ENCODE results near the gene PACRG. TPM values are rescaled to one million over a fixed set of nuclear protein-coding genes. Genes with fewer than 3 reads are reported as not detected.

Gene PACRG
- total RNA-seq, 1 donor from 2014 or later, result not detected

GRCh38 chr6:162942866-162943265, 215.1 kb downstream of the PACRG start:
- DNase-seq (ENCODE audit: low spot score), result no peak
- H3K27ac Mint-ChIP-seq, result no peak overlapping the region
- no peak overlapping the region for H3K4me3 Mint-ChIP-seq (ENCODE audit: low read depth)
- no peaks in the 10 kb centered on the region for H3K27me3 Mint-ChIP-seq (ENCODE audit: low read depth)
- H3K36me3 Mint-ChIP-seq (ENCODE audit: low read depth), result no peaks in the 10 kb centered on the region
- peaks cover 31% of the 10 kb centered on the region for H3K9me3 Mint-ChIP-seq
- intact Hi-C loops (cut with micrococcal nuclease), result no loop called here
- H3K4me1 Mint-ChIP-seq (ENCODE audit: low read depth), result no peaks in the 10 kb centered on the region

- H3K36me3 Mint-ChIP-seq (ENCODE audit: low read depth), result no peaks in the 10 kb centered on the region
- peaks cover 31% of the 10 kb centered on the region for H3K9me3 Mint-ChIP-seq
- H3K27me3 Mint-ChIP-seq (ENCODE audit: low read depth), result no peaks in the 10 kb centered on the region
- DNase-seq (ENCODE audit: low spot score), result no peak
- H3K4me3 Mint-ChIP-seq (ENCODE audit: low read depth), result no peak overlapping the region
- intact Hi-C loops (cut with micrococcal nuclease), result no loop called here
- no peaks in the 10 kb centered on the region for H3K4me1 Mint-ChIP-seq (ENCODE audit: low read depth)
- H3K27ac Mint-ChIP-seq, result no peak overlapping the region
Observed at GRCh38 chr6:162943369-162943768, 215.6 kb downstream of the PACRG start.

- DNase-seq (ENCODE audit: low spot score), result no peak
- Mint-ChIP-seq H3K4me1 (ENCODE audit: low read depth) (no peaks in the 10 kb centered on the region), H3K27ac (no peak overlapping the region), H3K27me3 (ENCODE audit: low read depth) (no peaks in the 10 kb centered on the region), H3K36me3 (ENCODE audit: low read depth) (no peaks in the 10 kb centered on the region), H3K9me3 (peaks cover 11% of the 10 kb centered on the region), H3K4me3 (ENCODE audit: low read depth) (no peak overlapping the region)
- intact Hi-C loops (cut with micrococcal nuclease), result no loop called here
Observed at GRCh38 chr6:162951164-162951743, 223.5 kb downstream of the PACRG start.

GRCh38 chr6:162952423-162952822, 224.6 kb downstream of the PACRG start:
- H3K27ac Mint-ChIP-seq, result no peak overlapping the region
- H3K36me3 Mint-ChIP-seq (ENCODE audit: low read depth), result no peaks in the 10 kb centered on the region
- no peak for DNase-seq (ENCODE audit: low spot score)
- H3K4me1 Mint-ChIP-seq (ENCODE audit: low read depth), result no peaks in the 10 kb centered on the region
- H3K27me3 Mint-ChIP-seq (ENCODE audit: low read depth), result no peaks in the 10 kb centered on the region
- peaks cover 4% of the 10 kb centered on the region for H3K9me3 Mint-ChIP-seq
- no peak overlapping the region for H3K4me3 Mint-ChIP-seq (ENCODE audit: low read depth)
- intact Hi-C loops (cut with micrococcal nuclease), result no loop called here

GRCh38 chr6:162957062-162957461, 229.3 kb downstream of the PACRG start:
- Mint-ChIP-seq H3K27me3 (ENCODE audit: low read depth) (no peaks in the 10 kb centered on the region), H3K9me3 (peaks cover 10% of the 10 kb centered on the region), H3K27ac (no peak overlapping the region), H3K36me3 (ENCODE audit: low read depth) (no peaks in the 10 kb centered on the region), H3K4me3 (ENCODE audit: low read depth) (no peak overlapping the region), H3K4me1 (ENCODE audit: low read depth) (no peaks in the 10 kb centered on the region)
- intact Hi-C loops (cut with micrococcal nuclease), result no loop called here
- DNase-seq (ENCODE audit: low spot score), result no peak

- intact Hi-C loops (cut with micrococcal nuclease), result no loop called here
Observed at GRCh38 chr6:162960679-162961457, 233.1 kb downstream of the PACRG start.

GRCh38 chr6:162962093-162962492, 234.3 kb downstream of the PACRG start:
- H3K27me3 Mint-ChIP-seq (ENCODE audit: low read depth), result no peaks in the 10 kb centered on the region
- no peak overlapping the region for H3K27ac Mint-ChIP-seq
- no peak overlapping the region for H3K4me3 Mint-ChIP-seq (ENCODE audit: low read depth)
- no peaks in the 10 kb centered on the region for H3K4me1 Mint-ChIP-seq (ENCODE audit: low read depth)
- H3K9me3 Mint-ChIP-seq, result peaks cover 6% of the 10 kb centered on the region
- intact Hi-C loops (cut with micrococcal nuclease), result no loop called here
- no peaks in the 10 kb centered on the region for H3K36me3 Mint-ChIP-seq (ENCODE audit: low read depth)
- no peak for DNase-seq (ENCODE audit: low spot score)

More at GRCh38 chr6:162960679-162961457, 233.1 kb downstream of the PACRG start:
- no peaks in the 10 kb centered on the region for H3K27me3 Mint-ChIP-seq (ENCODE audit: low read depth)
- DNase-seq (ENCODE audit: low spot score), result no peak
- H3K4me3 Mint-ChIP-seq (ENCODE audit: low read depth), result no peak overlapping the region
- H3K9me3 Mint-ChIP-seq, result peaks cover 6% of the 10 kb centered on the region
- no peaks in the 10 kb centered on the region for H3K4me1 Mint-ChIP-seq (ENCODE audit: low read depth)
- H3K27ac Mint-ChIP-seq, result no peak overlapping the region
- H3K36me3 Mint-ChIP-seq (ENCODE audit: low read depth), result no peaks in the 10 kb centered on the region

- H3K9me3 Mint-ChIP-seq, result peaks cover 12% of the 10 kb centered on the region
- H3K27ac Mint-ChIP-seq, result no peak overlapping the region
- no peaks in the 10 kb centered on the region for H3K27me3 Mint-ChIP-seq (ENCODE audit: low read depth)
- H3K36me3 Mint-ChIP-seq (ENCODE audit: low read depth), result no peaks in the 10 kb centered on the region
- no peaks in the 10 kb centered on the region for H3K4me1 Mint-ChIP-seq (ENCODE audit: low read depth)
- H3K4me3 Mint-ChIP-seq (ENCODE audit: low read depth), result no peak overlapping the region
- intact Hi-C loops (cut with micrococcal nuclease), result no loop called here
- DNase-seq (ENCODE audit: low spot score), result no peak
Observed at GRCh38 chr6:162963861-162964260, 236.1 kb downstream of the PACRG start.

GRCh38 chr6:162964488-162965140, 236.8 kb downstream of the PACRG start:
- no peak for DNase-seq (ENCODE audit: low spot score)
- H3K27ac Mint-ChIP-seq, result no peak overlapping the region
- H3K36me3 Mint-ChIP-seq (ENCODE audit: low read depth), result no peaks in the 10 kb centered on the region
- H3K9me3 Mint-ChIP-seq, result peaks cover 19% of the 10 kb centered on the region
- intact Hi-C loops (cut with micrococcal nuclease), result no loop called here
- H3K4me3 Mint-ChIP-seq (ENCODE audit: low read depth), result no peak overlapping the region
- H3K4me1 Mint-ChIP-seq (ENCODE audit: low read depth), result no peaks in the 10 kb centered on the region
- H3K27me3 Mint-ChIP-seq (ENCODE audit: low read depth), result no peaks in the 10 kb centered on the region

GRCh38 chr6:162965366-162965765, 237.6 kb downstream of the PACRG start:
- Mint-ChIP-seq H3K27ac (no peak overlapping the region), H3K27me3 (ENCODE audit: low read depth) (no peaks in the 10 kb centered on the region), H3K4me1 (ENCODE audit: low read depth) (no peaks in the 10 kb centered on the region), H3K4me3 (ENCODE audit: low read depth) (no peak overlapping the region), H3K9me3 (peaks cover 20% of the 10 kb centered on the region), H3K36me3 (ENCODE audit: low read depth) (no peaks in the 10 kb centered on the region)
- DNase-seq (ENCODE audit: low spot score), result no peak
- intact Hi-C loops (cut with micrococcal nuclease), result no loop called here

- Mint-ChIP-seq H3K27ac (no peak overlapping the region), H3K36me3 (ENCODE audit: low read depth) (no peaks in the 10 kb centered on the region), H3K4me1 (ENCODE audit: low read depth) (no peaks in the 10 kb centered on the region), H3K4me3 (ENCODE audit: low read depth) (no peak overlapping the region), H3K27me3 (ENCODE audit: low read depth) (no peaks in the 10 kb centered on the region), H3K9me3 (peaks cover 37% of the 10 kb centered on the region)
- DNase-seq (ENCODE audit: low spot score), result no peak
- intact Hi-C loops (cut with micrococcal nuclease), result no loop called here
Observed at GRCh38 chr6:162970246-162970645, 242.5 kb downstream of the PACRG start.

GRCh38 chr6:162971356-162971755, 243.6 kb downstream of the PACRG start:
- intact Hi-C loops (cut with micrococcal nuclease), result no loop called here
- no peaks in the 10 kb centered on the region for H3K4me1 Mint-ChIP-seq (ENCODE audit: low read depth)
- H3K9me3 Mint-ChIP-seq, result peaks cover 37% of the 10 kb centered on the region
- no peak for DNase-seq (ENCODE audit: low spot score)
- H3K27me3 Mint-ChIP-seq (ENCODE audit: low read depth), result no peaks in the 10 kb centered on the region
- H3K4me3 Mint-ChIP-seq (ENCODE audit: low read depth), result no peak overlapping the region
- H3K36me3 Mint-ChIP-seq (ENCODE audit: low read depth), result no peaks in the 10 kb centered on the region
- no peak overlapping the region for H3K27ac Mint-ChIP-seq

Data from activated T-helper 2 cell treated with anti-CD3 and anti-CD28 coated beads, Interferon-gamma antibody, Interleukin-2, Interleukin-4, amounts not matched to agents 10 μg/mL and 5 μg/mL and 100 μg/mL, durations not matched to agents 14 hours and 24 hours and 36 hours (primary cell).